HG03354 (cell line): ENCODE measurements around the gene EIF3J.

ENCODE experiments used
- ATAC-seq: cut with Tn5 transposase; IDR thresholded peaks from one replicate; pipeline ENCODE4 v1.9.1; 2021; ENCODE audit warnings: mild to moderate bottlenecking; ENCODE audit not compliant: unreplicated experiment, poor library complexity, severe bottlenecking

EIF3J gene

GRCh38 chr15:44585633-44586032, 48.7 kb downstream of the EIF3J start:
- no peak for ATAC-seq

- no peak for ATAC-seq
These were observed 51.6 kb downstream of the EIF3J start for GRCh38 chr15:44588541-44588940.

- ATAC-seq: no peak
These were observed 54.4 kb downstream of the EIF3J start for GRCh38 chr15:44591326-44591725.

GRCh38 chr15:44593042-44593736, 56.2 kb downstream of the EIF3J start:
- no peak for ATAC-seq

- ATAC-seq: no peak
These were observed 58.3 kb downstream of the EIF3J start for GRCh38 chr15:44595246-44595645.

GRCh38 chr15:44595656-44596510, 58.9 kb downstream of the EIF3J start:
- ATAC-seq: peak; percentile 53

- no peak for ATAC-seq
These were observed 59.6 kb downstream of the EIF3J start for GRCh38 chr15:44596511-44597010.

- no peak for ATAC-seq
These were observed 61.1 kb downstream of the EIF3J start for GRCh38 chr15:44598066-44598465.

- ATAC-seq: no peak
These were observed 61.9 kb downstream of the EIF3J start for GRCh38 chr15:44598892-44599291.

GRCh38 chr15:44603126-44603525, 66.2 kb downstream of the EIF3J start:
- no peak for ATAC-seq

- ATAC-seq: no peak
These were observed 69.8 kb downstream of the EIF3J start for GRCh38 chr15:44606740-44607139.
